Skin epidermis (tissue), 12 donors: ENCODE results near the gene NAIF1.
A peak's percentile ranks its signal among the peaks of the same experiment; 100 is the strongest.

Experiments used
- H3K27ac ChIP-seq, 21 experiments: fragments of 200-600 bp; sonication (generic) in 11 of 21; one replicate each; pipeline ENCODE4 v1.5.0; 2020; ENCODE audit warnings: mild to moderate bottlenecking in 3 of 21, inconsistent platforms in 2 of 21, moderate library complexity in 2 of 21
- H3K4me3 ChIP-seq, 7 experiments: fragments of 200-600 bp; sonication (generic) in 2 of 7; one replicate each; pipeline ENCODE4 v1.5.0; 2020; ENCODE audit warnings: inconsistent platforms in 2 of 7, mild to moderate bottlenecking in 2 of 7, moderate library complexity in 1 of 7

NAIF1 gene

GRCh38 chr9:128102861-128103588 lies 35.9 kb upstream of the NAIF1 start:
- Histone ChIP-seq H3K4me3 (no peak overlapping the region), H3K27ac (peak overlapping the region in 3 of 21 experiments; percentile 1 to 25 (median 3))

DNA sequence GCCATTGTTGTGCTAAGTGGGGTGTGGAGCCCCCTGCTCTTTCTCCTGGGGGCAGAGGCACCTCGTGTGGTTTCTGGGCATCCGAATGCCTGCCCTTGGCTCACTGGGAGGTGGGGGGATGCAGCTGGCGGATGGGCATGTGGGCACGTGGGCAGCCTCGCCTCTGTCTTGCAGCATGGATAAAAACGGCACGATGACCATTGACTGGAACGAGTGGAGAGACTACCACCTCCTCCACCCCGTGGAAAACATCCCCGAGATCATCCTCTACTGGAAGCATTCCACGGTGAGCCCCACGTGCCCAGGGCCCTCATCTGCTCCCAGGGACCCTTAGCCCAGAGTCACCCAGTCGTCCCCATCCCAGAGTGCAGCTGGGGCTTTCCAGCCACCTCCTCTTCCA lies 35.1 kb upstream of the NAIF1 start:
- Histone ChIP-seq H3K4me3 (no peak overlapping the region), H3K27ac (peak overlapping the region in 3 of 21 experiments; percentile 25 to 94 (median 35))

DNA sequence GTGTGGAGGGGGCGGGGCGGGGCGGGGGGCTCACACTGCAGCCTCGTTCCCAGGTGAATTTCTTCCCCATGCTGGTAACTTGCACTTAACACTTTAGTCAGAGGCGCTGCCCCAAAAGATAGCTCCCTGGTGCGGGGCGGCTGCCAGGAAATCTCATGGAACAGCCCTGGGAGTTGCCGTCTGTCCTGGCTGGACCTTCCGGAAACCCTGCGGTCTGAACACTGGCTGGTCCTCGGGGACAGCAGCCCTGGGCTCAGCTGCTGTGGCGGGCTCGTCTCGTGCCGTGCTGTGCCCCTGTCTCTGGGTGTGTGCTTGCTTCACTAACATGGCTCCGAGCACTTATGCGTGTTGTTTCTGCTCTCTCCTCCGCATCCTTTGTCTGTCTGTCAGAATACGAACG lies 34.6 kb upstream of the NAIF1 start:
- no peak overlapping the region for H3K4me3 ChIP-seq
- H3K27ac ChIP-seq = peak overlapping the region in 6 of 21 experiments; percentile 14 to 94 (median 28)

DNA sequence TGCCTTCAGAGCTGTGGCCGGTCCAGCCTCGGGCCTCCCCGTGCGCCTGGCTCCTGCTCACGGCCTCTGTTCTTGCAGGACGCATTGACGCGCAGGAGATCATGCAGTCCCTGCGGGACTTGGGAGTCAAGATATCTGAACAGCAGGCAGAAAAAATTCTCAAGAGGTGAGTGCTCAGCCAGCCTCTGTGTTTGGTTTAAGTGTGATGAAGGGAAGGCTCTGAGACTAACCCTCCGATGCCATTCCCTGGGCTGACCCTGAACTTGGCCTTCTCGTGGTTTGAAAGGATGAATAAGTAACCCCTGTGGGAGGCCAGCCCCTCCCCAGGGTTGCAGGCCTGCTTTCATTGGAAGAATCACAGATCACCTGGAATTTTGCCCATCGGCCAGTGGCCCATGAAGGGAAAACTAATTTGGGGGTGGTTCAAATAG lies 34.1 kb upstream of the NAIF1 start:
- Histone ChIP-seq H3K4me3 (no peak overlapping the region), H3K27ac (peak overlapping the region in 6 of 21 experiments; percentile 16 to 94 (median 64))

- Histone ChIP-seq H3K4me3 (peak overlapping the region in 2 of 7 experiments; percentile 42 to 44), H3K27ac (peak overlapping the region in 16 of 21 experiments; percentile 0 to 98 (median 88))
Observed at GRCh38 chr9:128100581-128100980, 33.5 kb upstream of the NAIF1 start.

DNA sequence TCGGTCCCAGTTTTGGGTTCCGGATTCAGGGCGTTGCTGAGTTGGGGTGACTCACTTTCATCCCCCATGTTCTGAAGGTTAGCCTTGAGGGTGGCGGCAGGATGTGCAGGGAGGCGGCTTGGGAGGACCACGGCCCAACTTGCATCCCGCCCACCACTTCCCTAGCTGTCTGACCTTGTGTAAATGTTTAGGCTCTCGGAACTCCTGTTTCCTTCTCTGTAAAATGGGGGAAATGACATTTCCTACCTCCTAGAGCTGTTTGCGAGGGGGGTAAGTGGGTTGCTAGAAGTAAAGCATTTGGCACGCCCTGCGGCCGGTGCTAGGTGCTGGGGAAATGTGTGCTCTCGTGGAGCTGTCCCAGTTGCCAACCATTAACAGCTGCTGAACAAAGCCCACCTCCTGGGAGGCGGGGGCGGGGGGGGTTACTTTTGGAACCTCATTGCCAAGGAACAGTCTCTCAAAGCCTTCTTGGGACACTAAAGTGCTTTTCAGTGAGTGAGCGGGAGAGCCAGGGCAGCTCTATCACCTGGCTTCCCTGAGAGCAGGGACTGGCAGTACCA lies 32.9 kb upstream of the NAIF1 start:
- Histone ChIP-seq H3K4me3 (peak overlapping the region in 4 of 7 experiments; percentile 35 to 44 (median 43)), H3K27ac (peak overlapping the region in 18 of 21 experiments; percentile 14 to 98 (median 87))

- Histone ChIP-seq H3K27ac (peak overlapping the region; percentile 57 to 98 (median 86)), H3K4me3 (peak overlapping the region; percentile 26 to 44 (median 36))
Observed at GRCh38 chr9:128099231-128099931, 32.3 kb upstream of the NAIF1 start.

DNA sequence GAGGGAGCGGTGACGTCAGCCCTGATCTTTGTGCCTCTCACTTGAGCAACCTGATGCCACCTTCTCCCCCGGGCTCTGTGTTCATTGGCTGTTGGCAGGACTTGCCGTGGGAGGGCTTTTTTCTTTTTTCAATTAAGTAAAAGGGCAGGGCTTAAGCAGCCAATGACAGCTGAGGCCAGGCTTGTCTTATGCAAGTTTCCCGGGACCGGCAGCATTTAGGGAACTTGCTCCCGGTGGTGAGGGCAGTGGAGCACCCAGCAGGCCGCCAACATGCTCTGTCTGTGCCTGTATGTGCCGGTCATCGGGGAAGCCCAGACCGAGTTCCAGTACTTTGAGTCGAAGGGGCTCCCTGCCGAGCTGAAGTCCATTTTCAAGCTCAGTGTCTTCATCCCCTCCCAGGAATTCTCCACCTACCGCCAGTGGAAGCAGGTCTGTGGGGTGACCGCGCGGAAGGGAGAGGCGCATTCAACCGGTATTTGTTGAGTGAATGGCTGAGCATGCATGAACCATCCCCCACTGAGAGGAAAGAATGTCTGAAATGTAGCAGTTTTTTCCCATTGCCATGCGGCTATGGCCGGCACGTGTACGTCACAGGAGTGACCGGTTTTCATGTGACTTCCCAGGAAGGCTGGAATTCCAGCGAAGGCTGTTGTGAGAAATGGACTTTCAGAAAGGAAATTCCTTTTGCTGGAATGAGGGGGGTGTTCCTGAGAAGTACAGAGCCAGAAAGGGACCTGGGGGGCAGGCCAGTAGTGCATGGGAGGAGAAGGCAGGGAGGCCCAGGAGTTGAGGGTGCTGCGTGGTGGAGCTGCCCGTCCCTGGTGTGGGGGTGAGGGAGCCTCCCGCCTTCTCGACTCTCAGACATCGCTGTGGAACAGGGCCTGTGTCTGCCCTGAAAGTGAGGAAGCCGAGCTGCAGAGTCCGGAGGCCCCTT lies 31.4 kb upstream of the NAIF1 start:
- Histone ChIP-seq H3K27ac (peak overlapping the region; percentile 57 to 98 (median 86)), H3K4me3 (peak overlapping the region; percentile 26 to 44 (median 36))

DNA sequence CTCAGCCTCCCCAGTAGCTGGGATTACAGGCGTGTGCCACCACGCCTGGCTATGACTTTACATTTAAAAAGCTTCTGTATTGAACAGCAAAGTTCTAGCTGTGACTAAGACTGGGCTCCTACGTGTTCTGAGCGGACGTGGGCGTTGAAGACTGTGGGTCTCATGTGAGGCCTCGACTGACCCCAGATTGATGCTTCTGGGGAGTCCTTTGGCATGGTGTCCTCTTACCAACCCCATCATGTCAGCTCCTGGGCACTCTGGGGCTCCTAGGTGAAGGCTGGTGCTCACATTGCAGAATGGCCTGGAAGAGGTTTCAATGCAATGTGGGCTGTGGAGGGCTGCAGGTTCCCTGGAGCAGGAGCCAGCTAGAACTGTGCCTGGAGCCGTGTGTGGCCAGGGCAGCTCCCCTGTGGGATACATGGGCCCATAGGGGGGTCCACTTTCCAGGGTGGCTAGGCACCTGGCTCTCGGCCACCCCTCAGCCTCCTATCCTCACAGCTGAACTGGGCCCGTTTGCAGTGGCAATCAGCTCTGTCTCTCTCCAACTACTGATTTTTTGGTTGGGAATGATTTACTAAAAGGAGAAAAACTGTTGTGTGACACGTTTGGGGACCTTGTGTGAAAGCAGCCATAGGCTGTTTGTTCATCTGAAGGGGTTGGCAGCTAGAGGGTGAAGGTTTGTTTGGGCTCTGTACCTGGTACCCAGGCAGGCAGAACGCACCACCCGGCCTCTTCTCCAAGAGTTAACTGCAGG lies 30.6 kb upstream of the NAIF1 start:
- H3K4me3 ChIP-seq = peak overlapping the region in 2 of 7 experiments; percentile 30 to 42

DNA sequence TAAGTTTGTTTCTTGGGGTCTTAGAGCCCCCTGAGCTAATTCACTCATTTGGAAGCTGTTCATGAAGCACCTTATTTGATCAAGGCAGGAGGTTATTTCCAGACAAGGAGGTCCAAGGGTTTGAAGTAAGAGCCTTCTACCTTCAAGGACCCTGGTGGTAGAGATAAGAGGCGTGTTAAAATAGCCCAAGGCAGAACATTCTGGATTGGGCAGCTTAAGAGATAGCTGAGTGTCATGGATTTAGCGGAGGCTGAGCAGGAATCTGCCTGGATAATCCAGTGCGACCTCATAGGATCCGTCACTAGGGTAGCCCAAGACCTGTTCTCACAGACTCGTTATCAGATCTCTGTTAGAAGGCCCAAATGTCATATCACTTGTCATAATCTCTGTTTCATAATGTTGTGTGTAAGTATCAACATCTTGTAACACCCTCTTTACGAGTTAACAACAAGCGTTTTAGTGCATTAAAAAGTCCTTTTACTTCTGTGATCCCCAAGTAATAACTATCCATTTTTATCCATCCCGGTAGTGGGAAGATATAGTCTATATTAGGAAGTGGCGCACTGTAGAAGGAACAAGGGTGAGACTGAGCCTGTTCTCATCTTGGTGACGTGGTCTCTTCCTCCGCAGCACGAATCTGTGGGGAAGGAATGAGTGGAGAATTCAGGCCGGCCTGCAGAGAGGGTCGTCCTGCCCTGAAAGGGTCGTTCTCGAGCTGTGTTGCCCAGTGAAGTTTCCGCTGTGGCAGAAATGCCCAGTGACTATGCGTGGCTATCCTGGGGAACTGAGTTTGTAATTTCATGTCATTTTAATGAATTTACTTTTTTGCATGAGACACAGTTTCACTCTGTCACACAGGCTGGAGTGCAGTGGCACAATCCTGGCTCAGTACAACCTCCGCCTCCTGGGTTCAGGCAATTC lies 29.8 kb upstream of the NAIF1 start:
- H3K4me3 ChIP-seq = no peak overlapping the region
- peak overlapping the region in 17 of 21 experiments; percentile 2 to 98 (median 87) for H3K27ac ChIP-seq

More for the DNA sequence above, 30.6 kb upstream of the NAIF1 start:
- H3K27ac ChIP-seq = peak overlapping the region in 20 of 21 experiments; percentile 2 to 98 (median 86)

GRCh38 chr9:128094950-128095544 lies 27.9 kb upstream of the NAIF1 start:
- no peak overlapping the region for H3K4me3 ChIP-seq
- H3K27ac ChIP-seq = peak overlapping the region in 20 of 21 experiments; percentile 3 to 92 (median 83)

DNA sequence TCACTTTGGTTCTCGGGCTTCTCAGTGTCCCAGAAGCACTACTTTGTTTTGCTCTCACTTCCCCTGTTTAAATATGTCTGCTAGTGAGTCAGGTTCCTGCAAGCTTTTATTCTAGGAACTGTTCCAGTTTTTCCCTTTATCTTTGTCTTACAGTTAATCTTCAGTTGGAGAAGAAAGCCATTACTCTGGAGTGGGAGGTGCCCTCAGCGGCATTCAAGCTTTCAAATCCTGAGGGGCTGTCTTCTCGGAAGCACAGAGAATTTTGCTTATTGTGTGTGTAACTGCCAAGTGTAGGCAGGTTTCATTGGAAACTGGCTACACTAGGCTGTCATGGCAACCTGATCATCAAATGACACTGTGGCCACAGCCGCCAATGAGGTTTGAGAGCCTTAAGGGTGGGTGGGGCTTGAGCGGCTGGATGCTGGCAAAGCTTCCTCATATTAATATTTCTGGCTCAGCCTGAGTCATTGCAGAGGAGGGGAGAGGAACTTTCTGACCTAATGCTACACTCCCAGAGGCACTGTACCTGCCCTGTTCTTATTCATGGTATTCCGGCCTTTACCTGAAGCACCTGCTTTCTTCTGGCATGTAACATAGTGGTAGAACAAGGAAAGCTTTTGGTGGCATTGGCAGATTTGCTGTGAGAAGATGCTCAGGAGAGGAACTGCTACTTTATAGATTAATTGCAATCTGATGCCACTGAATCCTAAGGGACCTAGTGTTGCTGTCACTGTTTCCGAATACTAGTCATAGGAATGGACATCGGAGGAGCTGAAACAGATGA lies 27.2 kb upstream of the NAIF1 start:
- Histone ChIP-seq H3K4me3 (no peak overlapping the region), H3K27ac (peak overlapping the region; percentile 47 to 92 (median 85))

GRCh38 chr9:128093011-128093410 lies 25.9 kb upstream of the NAIF1 start:
- no peak overlapping the region for H3K4me3 ChIP-seq
- H3K27ac ChIP-seq = peak overlapping the region in 19 of 21 experiments; percentile 47 to 92 (median 86)

- H3K27ac ChIP-seq = peak overlapping the region in 13 of 21 experiments; percentile 21 to 92 (median 89)
- no peak overlapping the region for H3K4me3 ChIP-seq
Observed at GRCh38 chr9:128092199-128092977, 25.3 kb upstream of the NAIF1 start.

- H3K4me3 ChIP-seq = no peak overlapping the region
Observed at GRCh38 chr9:128091571-128091970, 24.5 kb upstream of the NAIF1 start.

More at GRCh38 chr9:128091571-128091970, 24.5 kb upstream of the NAIF1 start:
- peak overlapping the region in 5 of 21 experiments; percentile 21 to 92 (median 89) for H3K27ac ChIP-seq
